MCF 10A (cell line): ENCODE data around the gene PGC. TPM values are rescaled to one million over a fixed set of nuclear protein-coding genes. Genes with fewer than 3 reads are reported as not detected.

ENCODE experiments used
- BruUV-seq: library from RNA; stranded (reverse); fragments of 400-500 nt; replicated peaks from 2 replicates; lab custom pipeline; 2021; lab: Mats Ljungman, UMichigan
- CTCF ChIA-PET: fragments of 300-600 bp; sonication (Branson Sonifier 250); formaldehyde crosslinking; extraction: SDS; loops from one replicate; lab custom pipeline; 2021; ENCODE audit warnings: antibody characterized with exemption, inconsistent platforms; lab: Yijun Ruan, JAX
- POLR2A ChIA-PET: fragments of 300-600, 350-650 bp; sonication (Branson Sonifier 250); formaldehyde crosslinking; extraction: SDS; loops from one replicate; lab custom pipeline; 2020; ENCODE audit warnings: antibody characterized with exemption, inconsistent platforms; lab: Yijun Ruan, JAX
- DNase-seq: peaks from one replicate; pipeline ENCODE4 v3.0.0-alpha.2; 2018; ENCODE audit not compliant: unreplicated experiment
- H3K27ac Mint-ChIP-seq: one replicate; pipeline ENCODE4 v1.8.0; 2022; ENCODE audit warnings: mild to moderate bottlenecking, low read depth, mixed read lengths; ENCODE audit not compliant: unreplicated experiment
- H3K27me3 Mint-ChIP-seq: one replicate; pipeline ENCODE4 v1.8.0; 2022; ENCODE audit warnings: mixed read lengths; ENCODE audit not compliant: insufficient read depth, unreplicated experiment
- H3K36me3 Mint-ChIP-seq: one replicate; pipeline ENCODE4 v1.8.0; 2022; ENCODE audit warnings: mild to moderate bottlenecking, moderate library complexity, mixed read lengths; ENCODE audit not compliant: insufficient read depth, unreplicated experiment
- H3K4me1 Mint-ChIP-seq: one replicate; pipeline ENCODE4 v1.8.0; 2022; ENCODE audit warnings: mixed read lengths; ENCODE audit not compliant: insufficient read depth, unreplicated experiment
- H3K4me3 Mint-ChIP-seq: one replicate; pipeline ENCODE4 v1.8.0; 2022; ENCODE audit warnings: mild to moderate bottlenecking, moderate library complexity, mixed read lengths; ENCODE audit not compliant: unreplicated experiment
- H3K9me3 Mint-ChIP-seq: one replicate; pipeline ENCODE4 v1.8.0; 2022; ENCODE audit warnings: mixed read lengths; ENCODE audit not compliant: unreplicated experiment
- CTCF ChIP-seq: fragments of 200-600 bp; IDR thresholded peaks from one replicate; pipeline ENCODE4 v1.8.0; 2022; ENCODE audit warnings: antibody characterized with exemption, mild to moderate bottlenecking; ENCODE audit not compliant: unreplicated experiment
- intact Hi-C: fragments of 100-400 bp; cut with micrococcal nuclease; formaldehyde crosslinking; loops from 2 replicates; pipeline ENCODE4 v1.14.1; 2022
- total RNA-seq: library from RNA; stranded (reverse); gene quantifications from 2 replicates; pipeline ENCODE4 v1.2.3, GENCODE V29; 2022

PGC gene
- total RNA-seq, 1 experiment from 2014 or later = not detected

- Mint-ChIP-seq H3K4me3 (peak overlapping the region; percentile 47), H3K27me3 (no peaks in the 10 kb centered on the region), H3K36me3 (peaks cover 17% of the 10 kb centered on the region), H3K27ac (peak overlapping the region; percentile 51), H3K9me3 (no peaks in the 10 kb centered on the region), H3K4me1 (peaks cover 23% of the 10 kb centered on the region)
- ChIA-PET CTCF (interaction anchor here (0.7 to 5.3 kb wide), 13 partner anchors 9 to 416 kb away, joined by 3 to 48 read pairs (median 4); partner anchors contain the start of genes BYSL and MED20), POLR2A (interaction anchor here (0.5 to 5.9 kb wide), 5 partner anchors 155 to 405 kb away, joined by 3 to 100 read pairs (median 3); partner anchors contain the start of gene TAF8)
- BruUV-seq = no TSS peak
- no peak for TF ChIP-seq CTCF
- intact Hi-C loops = loop anchor here (5.0 to 10.0 kb wide), 2 partner anchors 153 to 430 kb away; partner anchors contain the start of gene MRPS10
- no peak for DNase-seq
Measured at GRCh38 chr6:41784581-41785171, 37.5 kb upstream of the PGC start.

- POLR2A ChIA-PET = interaction anchor here (5.9 kb wide), 1 partner anchor 264 kb away, joined by 100 read pairs; the partner anchor contains the start of gene TAF8
- TF ChIP-seq CTCF = no peak
- H3K9me3 Mint-ChIP-seq = no peaks in the 10 kb centered on the region
- peaks cover 30% of the 10 kb centered on the region for H3K4me1 Mint-ChIP-seq
- H3K4me3 Mint-ChIP-seq = no peak overlapping the region
- no peak overlapping the region for H3K27ac Mint-ChIP-seq
- CTCF ChIA-PET = interaction anchor here (0.6 to 3.3 kb wide), 5 partner anchors 21 to 415 kb away, joined by 3 to 24 read pairs (median 3); no protein-coding TSS in a partner anchor
- no peak for DNase-seq
- no TSS peak for BruUV-seq
- intact Hi-C loops = loop anchor here (10.0 kb wide), 1 partner anchor 432 kb away; the partner anchor contains the start of gene MRPS10
- H3K36me3 Mint-ChIP-seq = peaks cover 10% of the 10 kb centered on the region
- H3K27me3 Mint-ChIP-seq = no peaks in the 10 kb centered on the region
Measured at GRCh38 chr6:41783106-41783780, 36.0 kb upstream of the PGC start.

- no TSS peak for BruUV-seq
- intact Hi-C loops = loop anchor here (10.0 kb wide), 1 partner anchor 433 kb away; the partner anchor contains the start of gene MRPS10
- Mint-ChIP-seq H3K4me1 (peaks cover 30% of the 10 kb centered on the region), H3K36me3 (peaks cover 11% of the 10 kb centered on the region), H3K4me3 (peak overlapping the region; percentile 90), H3K27me3 (no peaks in the 10 kb centered on the region), H3K9me3 (no peaks in the 10 kb centered on the region), H3K27ac (peak overlapping the region; percentile 12)
- TF ChIP-seq CTCF = no peak
- peak; percentile 47 for DNase-seq
- ChIA-PET POLR2A (interaction anchor here (0.7 to 2.1 kb wide), 6 partner anchors 48 to 270 kb away, joined by 3 to 18 read pairs (median 4); partner anchors contain the start of gene TAF8), CTCF (interaction anchor here (0.7 to 3.3 kb wide), 4 partner anchors 13 to 341 kb away, joined by 3 to 24 read pairs (median 4); no protein-coding TSS in a partner anchor)
Measured at GRCh38 chr6:41781366-41781730, 34.2 kb upstream of the PGC start.
